ENCODE results near the gene MED7. TPM values are rescaled to one million over a fixed set of nuclear protein-coding genes. Genes with fewer than 3 reads are reported as not detected.

MED7 gene
- total and polyA plus RNA-seq, 11 donors = 6.9 to 11.0 (median 9.6) TPM

DNA sequence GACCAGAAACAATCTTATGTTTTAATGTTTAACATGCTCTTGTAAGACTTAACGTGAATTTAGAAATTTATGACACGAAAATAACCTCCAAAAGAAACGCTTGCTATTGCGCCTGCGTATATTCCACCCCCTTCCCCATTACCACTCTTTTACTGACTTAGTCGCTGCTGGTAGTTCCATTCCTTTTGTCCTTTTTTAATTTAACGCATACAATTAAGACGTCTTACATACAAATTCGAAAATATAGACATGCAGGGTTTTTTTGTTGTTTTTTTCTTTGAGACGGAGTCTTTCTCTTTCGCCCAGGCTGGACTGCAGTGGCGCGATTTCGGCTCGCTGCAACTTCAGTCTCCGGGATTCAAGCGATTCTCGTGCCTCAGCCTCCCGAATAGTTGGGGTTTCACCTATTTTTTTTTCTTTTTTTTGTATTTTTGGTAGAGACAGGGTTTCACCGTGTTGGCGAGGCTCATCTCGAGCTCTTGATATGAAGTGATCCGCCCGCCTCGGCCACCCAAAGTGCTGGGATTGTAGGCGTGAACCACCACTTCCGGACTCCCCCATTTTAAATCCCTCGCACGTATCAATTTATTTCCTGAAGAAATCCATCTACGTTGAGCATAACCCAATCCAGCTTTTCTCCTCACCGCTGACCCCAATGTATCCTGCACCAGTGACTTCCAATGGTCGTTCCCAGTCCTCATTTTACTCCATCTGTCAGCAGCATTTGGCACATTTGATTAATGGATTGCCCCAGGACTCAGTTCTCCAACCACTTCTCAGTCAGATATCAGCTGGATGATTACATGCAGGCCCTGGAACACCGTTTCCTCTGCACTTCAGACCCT, 684 bp upstream of the MED7 start:
- intact Hi-C loops (cut with DNase I) = loop anchor here in 2 of 10 donors (10.0 kb wide), 2 partner anchors 581 to 601 kb away; partner anchors contain the start of gene LSM11 (in 1 of the 2)
- 5 to 23% (median 11%) methylated on average over 33 of the region's 33 CpGs for WGBS, 4 donors
- peak in 4 of 5 donors; percentile 35 to 75 (median 45) for DNase-seq

DNA sequence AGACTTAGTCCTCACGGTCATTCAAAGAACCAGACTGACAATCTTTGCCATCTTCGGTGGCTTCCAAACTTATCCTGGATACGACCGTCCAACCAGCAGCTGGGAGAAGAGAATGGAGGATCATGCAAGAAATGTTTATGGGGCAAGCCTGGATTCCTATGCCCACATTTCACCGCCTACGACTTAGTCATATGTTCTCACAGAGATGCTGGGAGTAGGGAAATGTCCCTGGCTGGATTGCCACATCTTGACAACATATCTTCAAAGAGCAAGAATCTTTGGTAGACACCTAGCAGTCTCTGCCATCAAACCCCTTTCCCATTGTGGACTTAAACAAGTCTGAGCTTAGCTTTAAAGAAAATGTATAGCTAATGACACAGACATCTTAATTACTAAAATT, 5.0 kb downstream of the MED7 start:
- TF ChIP-seq, protein P1, sequence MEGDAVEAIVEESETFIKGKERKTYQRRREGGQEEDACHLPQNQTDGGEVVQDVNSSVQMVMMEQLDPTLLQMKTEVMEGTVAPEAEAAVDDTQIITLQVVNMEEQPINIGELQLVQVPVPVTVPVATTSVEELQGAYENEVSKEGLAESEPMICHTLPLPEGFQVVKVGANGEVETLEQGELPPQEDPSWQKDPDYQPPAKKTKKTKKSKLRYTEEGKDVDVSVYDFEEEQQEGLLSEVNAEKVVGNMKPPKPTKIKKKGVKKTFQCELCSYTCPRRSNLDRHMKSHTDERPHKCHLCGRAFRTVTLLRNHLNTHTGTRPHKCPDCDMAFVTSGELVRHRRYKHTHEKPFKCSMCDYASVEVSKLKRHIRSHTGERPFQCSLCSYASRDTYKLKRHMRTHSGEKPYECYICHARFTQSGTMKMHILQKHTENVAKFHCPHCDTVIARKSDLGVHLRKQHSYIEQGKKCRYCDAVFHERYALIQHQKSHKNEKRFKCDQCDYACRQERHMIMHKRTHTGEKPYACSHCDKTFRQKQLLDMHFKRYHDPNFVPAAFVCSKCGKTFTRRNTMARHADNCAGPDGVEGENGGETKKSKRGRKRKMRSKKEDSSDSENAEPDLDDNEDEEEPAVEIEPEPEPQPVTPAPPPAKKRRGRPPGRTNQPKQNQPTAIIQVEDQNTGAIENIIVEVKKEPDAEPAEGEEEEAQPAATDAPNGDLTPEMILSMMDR (IDR thresholded peaks at IDR 0.05) = no peak
- TF ChIP-seq POLR2A (IDR thresholded peaks at IDR 0.05) = no peak
- DNase-seq (no peak), ATAC-seq (no peak)
- Histone ChIP-seq H3K36me3 (peaks cover 0 to 28% (median 23%) of the 10 kb centered on the region in 9 donors), H3K9me3 (no peaks in the 10 kb centered on the region), H3K4me1 (peaks cover 0 to 26% (median 9%) of the 10 kb centered on the region in 12 donors), H3K27me3 (no peaks in the 10 kb centered on the region), H3K4me3 (no peak overlapping the region), H3K27ac (no peak overlapping the region)
- intact Hi-C loops (cut with DNase I) = loop anchor here in 2 of 10 donors (10.0 kb wide), 2 partner anchors 303 to 1193 kb away; no protein-coding TSS in a partner anchor
- 95 to 98% (median 96%) methylated on average over 6 of the region's 6 CpGs for WGBS, 4 donors

More for the DNA sequence above, 684 bp upstream of the MED7 start:
- H3K27me3 ChIP-seq = no peaks in the 10 kb centered on the region
- peak; percentile 44 to 73 (median 68) for ATAC-seq
- no peaks in the 10 kb centered on the region for H3K9me3 ChIP-seq
- TF ChIP-seq, protein P1 (IDR thresholded peaks at IDR 0.05) = no peak
- no peak for TF ChIP-seq POLR2A (IDR thresholded peaks at IDR 0.05)
- peaks cover 0 to 13% (median 8%) of the 10 kb centered on the region in 9 donors for H3K36me3 ChIP-seq
- H3K27ac ChIP-seq = peak overlapping the region; percentile 80 to 95 (median 90)
- peak overlapping the region; percentile 28 to 95 (median 86) for H3K4me3 ChIP-seq
- peaks cover 0 to 21% (median 9%) of the 10 kb centered on the region in 12 donors for H3K4me1 ChIP-seq

DNA sequence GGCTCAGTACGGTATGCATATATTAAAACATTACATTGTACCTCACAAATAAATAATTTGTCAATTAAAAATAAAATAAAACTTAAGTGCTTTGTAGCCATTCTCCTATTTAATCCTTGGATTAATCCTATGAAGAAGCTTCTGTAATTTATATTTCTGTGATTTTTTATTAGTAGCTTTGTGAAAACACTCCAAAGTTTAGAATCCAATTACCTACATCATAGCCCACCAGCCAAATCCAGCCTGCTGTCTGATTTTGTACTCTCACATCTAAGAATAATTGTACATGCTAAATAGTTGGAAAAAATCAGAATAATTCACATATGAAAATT, 10.4 kb downstream of the MED7 start:
- WGBS, 4 donors = 14 to 32% (median 25%) methylated on average over 1 of the region's 1 CpG
- H3K9me3 ChIP-seq = no peaks in the 10 kb centered on the region

More for the DNA sequence above, 10.4 kb downstream of the MED7 start:
- no peak overlapping the region for H3K27ac ChIP-seq
- no peak for DNase-seq
- ATAC-seq = no peak
- TF ChIP-seq POLR2A (IDR thresholded peaks at IDR 0.05) = no peak
- TF ChIP-seq, protein P1 (IDR thresholded peaks at IDR 0.05) = no peak
- H3K27me3 ChIP-seq = no peaks in the 10 kb centered on the region
- no peak overlapping the region for H3K4me3 ChIP-seq
- intact Hi-C loops (cut with DNase I) = loop anchor here in 2 of 10 donors (10.0 kb wide), 2 partner anchors 297 to 1187 kb away; no protein-coding TSS in a partner anchor
- peaks cover 0 to 7% (median 3%) of the 10 kb centered on the region in 9 donors for H3K36me3 ChIP-seq
- peaks cover 0 to 12% (median 2%) of the 10 kb centered on the region in 12 donors for H3K4me1 ChIP-seq

Measured in heart left ventricle (tissue), 16 donors.